Measurements from ENCODE around the gene TBX2. TPM values are rescaled to one million over a fixed set of nuclear protein-coding genes. Genes with fewer than 3 reads are reported as not detected.
A peak's percentile ranks its signal among the peaks of the same experiment; 100 is the strongest.

The TBX2 gene
- total RNA-seq, 4 donors from 2014 or later, result 3.1 to 14.2 (median 9.6) TPM

GRCh38 chr17:61416540-61417363 lies 17.1 kb downstream of the TBX2 start:
- DNase-seq (ENCODE audit: low spot score) (no peak), ATAC-seq (ENCODE audit: low FRiP score) (peak; percentile 53)
- peak in 2 of 3 donors; percentile 28 to 74 for TF ChIP-seq CTCF (IDR thresholded peaks at IDR 0.05)

GRCh38 chr17:61418449-61418848 lies 18.8 kb downstream of the TBX2 start:
- DNase-seq (ENCODE audit: low spot score), result no peak
- ATAC-seq (ENCODE audit: low FRiP score), result no peak

GRCh38 chr17:61419496-61420046 lies 19.9 kb downstream of the TBX2 start:
- ATAC-seq (ENCODE audit: low FRiP score) (no peak), DNase-seq (ENCODE audit: low spot score) (no peak)
- no peak for TF ChIP-seq CTCF (IDR thresholded peaks at IDR 0.05)

More at GRCh38 chr17:61418449-61418848, 18.8 kb downstream of the TBX2 start:
- TF ChIP-seq CTCF (IDR thresholded peaks at IDR 0.05), result no peak

- no peak for ATAC-seq (ENCODE audit: low FRiP score)
- TF ChIP-seq CTCF (IDR thresholded peaks at IDR 0.05), result no peak
- no peak for DNase-seq (ENCODE audit: low spot score)
Measured at GRCh38 chr17:61420052-61420451, 20.4 kb downstream of the TBX2 start.

- no peak for ATAC-seq (ENCODE audit: low FRiP score)
- no peak for DNase-seq (ENCODE audit: low spot score)
- no peak for TF ChIP-seq CTCF (IDR thresholded peaks at IDR 0.05)
Measured at GRCh38 chr17:61420745-61421398, 21.2 kb downstream of the TBX2 start.

GRCh38 chr17:61421460-61421859 lies 21.8 kb downstream of the TBX2 start:
- DNase-seq (ENCODE audit: low spot score) (no peak), ATAC-seq (ENCODE audit: low FRiP score) (no peak)
- no peak for TF ChIP-seq CTCF (IDR thresholded peaks at IDR 0.05)

All from omental fat pad (tissue), 4 donors.